ENCODE data around the gene CNTFR.
A peak's percentile ranks its signal among the peaks of the same experiment; 100 is the strongest.

Gene CNTFR

GRCh38 chr9:34590381-34591247 lies 1.1 kb upstream of the CNTFR start:
- DNase-seq (ENCODE audit: low spot score) = peak; percentile 77

- no peak for DNase-seq (ENCODE audit: low spot score)
Measured at GRCh38 chr9:34588671-34589635, 571 bp downstream of the CNTFR start.

- no peak for DNase-seq (ENCODE audit: low spot score)
Measured at GRCh38 chr9:34587271-34587670, 2.3 kb downstream of the CNTFR start.

DNA sequence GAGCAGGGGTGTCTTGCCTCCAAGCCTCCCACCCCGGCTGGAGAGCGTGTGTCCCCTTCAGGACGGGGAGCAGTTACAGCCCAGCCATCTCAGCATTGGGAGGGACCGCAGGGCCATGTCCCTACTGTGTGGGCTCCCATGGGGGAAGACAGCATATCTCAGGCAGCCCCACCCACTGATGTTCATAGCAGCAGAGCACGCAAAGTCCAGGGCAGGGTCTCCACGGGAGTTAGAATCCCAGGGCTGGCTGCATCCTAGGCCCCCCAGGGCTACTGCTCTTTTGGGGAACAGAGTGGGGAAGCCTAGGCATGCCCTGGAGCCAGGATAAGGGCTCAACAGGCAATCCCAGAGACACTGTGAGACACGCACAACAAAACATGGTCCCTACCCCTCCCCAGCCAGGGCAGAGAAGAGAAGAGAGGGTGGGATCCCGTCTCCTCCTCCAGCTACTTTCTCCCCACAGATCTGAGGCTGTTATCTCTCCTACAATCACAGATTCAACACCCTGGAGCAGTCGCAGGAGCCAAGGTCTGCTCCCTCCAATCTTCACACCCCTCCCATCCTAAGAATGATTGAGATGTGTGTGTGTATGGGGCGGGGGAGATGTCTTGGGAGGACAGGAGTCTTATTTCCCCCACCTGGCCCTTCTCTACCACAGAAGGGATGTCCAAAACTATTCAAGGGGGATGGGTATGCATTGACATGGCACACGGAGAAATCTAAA lies 3.4 kb downstream of the CNTFR start:
- no peak for DNase-seq (ENCODE audit: low spot score)

- DNase-seq (ENCODE audit: low spot score) = no peak
Measured at GRCh38 chr9:34584970-34585369, 4.6 kb downstream of the CNTFR start.

- DNase-seq (ENCODE audit: low spot score) = no peak
Measured at GRCh38 chr9:34582787-34583186, 6.7 kb downstream of the CNTFR start.

- DNase-seq (ENCODE audit: low spot score) = no peak
Measured at GRCh38 chr9:34581318-34581717, 8.2 kb downstream of the CNTFR start.

GRCh38 chr9:34580358-34580757 lies 9.2 kb downstream of the CNTFR start:
- DNase-seq (ENCODE audit: low spot score) = peak; percentile 89

DNA sequence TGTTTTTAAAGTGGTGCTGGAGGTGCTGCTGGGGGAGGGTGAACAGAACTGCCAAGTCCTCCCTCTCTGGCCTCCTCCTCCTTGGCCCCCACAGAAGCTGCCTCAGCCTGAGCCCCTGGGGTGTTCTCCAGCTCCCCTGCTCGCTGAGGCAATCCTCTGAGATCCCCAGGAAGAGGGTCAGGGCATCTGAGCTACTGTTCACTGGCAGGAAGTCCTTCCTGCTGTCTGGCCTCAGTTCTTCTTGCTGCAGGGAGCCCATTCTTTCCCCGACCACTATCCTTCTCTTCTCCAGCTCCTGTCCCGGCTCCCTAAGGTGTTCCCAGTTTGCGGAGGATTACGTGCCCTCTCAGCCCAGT lies 9.7 kb downstream of the CNTFR start:
- no peak for DNase-seq (ENCODE audit: low spot score)

DNA sequence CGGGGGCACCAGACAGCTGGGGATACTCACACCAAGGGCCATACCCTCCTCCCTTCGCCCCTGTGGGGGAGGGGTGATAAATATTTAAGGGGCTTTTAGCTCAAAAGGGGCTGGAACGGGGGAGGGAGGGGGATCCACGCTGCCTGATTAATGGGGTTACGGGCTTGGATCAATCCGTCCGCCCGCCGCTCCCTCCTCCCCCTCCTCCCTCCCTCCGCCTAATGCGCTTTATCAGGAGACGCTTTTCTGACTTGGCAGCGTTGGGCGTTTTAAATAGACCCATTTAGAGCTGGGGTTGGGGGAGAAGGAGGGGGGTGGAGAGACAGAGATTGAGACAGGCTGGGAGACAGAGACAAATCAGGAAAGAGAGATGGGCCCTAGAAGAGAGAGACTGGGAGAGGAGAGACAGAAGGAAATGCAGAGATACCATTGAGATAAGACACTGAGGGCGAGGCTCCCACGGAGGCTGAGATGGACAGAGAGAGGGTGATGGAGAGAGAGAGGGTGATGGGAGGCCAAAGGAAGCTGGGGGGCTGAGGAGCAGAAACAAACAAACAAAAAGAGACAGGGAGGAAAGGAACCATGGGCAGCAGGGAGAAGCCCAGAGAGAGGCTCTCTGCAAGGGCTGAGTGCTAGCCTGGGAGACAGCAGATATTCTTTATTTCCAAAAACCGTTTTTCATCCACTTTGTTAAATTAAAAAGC lies 10.3 kb downstream of the CNTFR start:
- DNase-seq (ENCODE audit: low spot score) = peak; percentile 83

GRCh38 chr9:34578241-34579103 lies 11.1 kb downstream of the CNTFR start:
- peak; percentile 83 for DNase-seq (ENCODE audit: low spot score)

DNA sequence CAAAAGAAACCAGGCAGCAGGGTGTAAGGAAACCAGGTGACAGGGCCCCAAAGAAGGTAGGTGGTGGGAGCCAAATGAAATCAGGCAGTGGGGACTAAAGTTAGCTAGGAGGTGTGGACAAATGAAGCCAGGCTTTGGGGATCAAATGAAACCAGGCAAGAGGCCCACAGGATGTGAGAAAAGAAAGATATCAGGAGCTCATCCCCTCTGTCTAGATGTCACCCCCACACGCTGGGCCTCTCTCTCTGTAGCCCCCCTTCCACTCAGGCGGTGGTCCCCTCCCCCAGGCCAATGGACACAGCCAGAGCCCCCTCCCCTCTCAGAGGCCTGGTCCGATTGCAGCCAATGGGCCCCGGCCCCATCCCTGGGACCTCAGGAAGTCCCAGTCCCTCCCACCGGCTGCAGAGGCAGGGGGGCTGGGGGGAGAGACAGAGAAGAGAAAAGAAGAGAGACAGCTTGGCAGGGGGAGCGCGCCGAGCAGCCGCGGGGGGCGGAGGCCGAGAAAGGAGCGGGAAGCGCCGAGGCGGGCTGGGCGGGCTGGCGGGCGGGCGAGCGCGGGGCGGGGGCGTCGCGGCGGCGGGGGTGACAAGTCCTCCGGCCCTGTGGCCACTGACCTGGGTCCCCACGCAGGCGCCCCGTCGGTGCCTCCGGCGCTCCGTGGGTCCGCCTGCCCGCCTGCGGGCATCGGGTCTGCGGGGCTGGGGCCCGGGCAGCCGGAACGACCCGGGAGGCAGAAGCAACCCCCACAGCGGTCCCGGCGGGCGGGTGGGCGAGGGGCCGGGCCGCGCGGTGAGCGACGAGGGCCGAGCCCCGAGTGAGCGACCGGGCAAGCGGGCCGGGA lies 11.9 kb downstream of the CNTFR start:
- peak; percentile 85 for DNase-seq (ENCODE audit: low spot score)

DNA sequence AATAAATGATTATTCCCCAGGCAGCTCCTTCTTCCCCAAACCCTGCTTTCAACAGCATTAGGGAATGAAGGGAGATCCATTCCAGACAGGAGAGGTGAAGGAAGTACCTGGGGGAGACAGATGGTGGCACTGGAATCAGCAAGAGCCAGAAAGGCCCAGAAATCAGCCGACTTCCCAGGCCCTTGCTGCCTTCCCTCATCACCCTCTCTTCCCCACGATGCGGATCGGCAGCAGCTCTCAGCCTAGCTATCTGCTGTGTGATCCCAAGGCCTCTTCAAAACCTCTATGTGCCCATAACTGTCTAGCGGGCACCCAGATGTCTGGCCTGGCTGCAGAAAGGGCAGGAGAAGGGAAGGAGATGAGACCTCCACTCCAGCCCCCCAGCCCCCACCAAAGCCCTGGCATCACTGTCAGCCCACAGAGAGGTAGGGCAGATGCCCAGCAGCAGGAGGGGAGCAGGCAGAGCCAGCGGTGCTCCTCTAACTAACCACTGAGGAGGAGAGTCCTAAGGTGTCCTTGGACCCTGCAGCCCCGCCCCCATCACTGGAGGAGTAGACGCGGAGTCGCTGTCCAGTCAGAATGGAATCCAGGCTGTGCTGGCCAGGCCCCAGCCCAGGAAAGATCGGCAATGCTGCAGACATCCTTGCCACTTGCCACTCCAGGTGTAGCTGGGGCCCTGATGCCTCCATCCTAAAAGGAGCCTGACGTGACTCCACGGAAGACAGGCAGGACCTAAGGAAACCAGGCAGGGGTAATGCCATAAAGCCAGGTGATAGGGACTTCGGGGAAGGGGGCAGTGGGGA lies 12.7 kb downstream of the CNTFR start:
- peak; percentile 75 for DNase-seq (ENCODE audit: low spot score)

DNA sequence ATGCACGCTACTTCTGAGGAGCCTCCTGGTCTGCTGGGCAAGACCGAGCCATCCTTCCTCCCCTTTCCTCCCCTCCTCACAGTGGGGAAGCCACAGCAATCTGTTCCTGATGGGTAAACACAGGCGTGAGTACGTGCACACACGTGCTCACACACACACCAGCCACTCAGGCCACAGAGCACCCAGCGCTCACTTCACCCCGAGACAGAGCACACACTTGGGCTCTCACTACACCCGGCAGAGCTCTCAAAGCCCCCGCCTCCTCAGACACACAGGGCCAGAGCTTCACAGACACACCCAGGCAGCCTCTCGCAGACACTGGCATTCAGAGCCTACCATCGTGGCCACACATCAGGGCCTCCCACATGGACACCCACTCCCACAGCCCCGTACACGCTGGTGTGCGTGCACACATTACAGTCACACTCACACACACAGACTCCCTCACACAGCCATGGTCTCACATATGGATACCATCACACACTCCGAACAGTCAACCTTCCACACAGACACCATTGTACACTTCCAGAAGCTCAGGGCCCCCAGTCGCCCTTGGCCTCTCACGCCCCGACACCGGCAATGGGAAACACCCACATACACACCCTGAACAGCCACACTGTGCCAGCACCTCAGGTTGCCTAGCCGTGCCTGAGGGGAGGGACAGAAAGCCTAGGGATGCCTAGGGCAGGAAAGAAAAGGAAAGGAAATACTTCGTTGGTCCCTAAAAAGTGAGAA lies 13.5 kb downstream of the CNTFR start:
- DNase-seq (ENCODE audit: low spot score) = no peak

- no peak for DNase-seq (ENCODE audit: low spot score)
Measured at GRCh38 chr9:34575241-34575640, 14.3 kb downstream of the CNTFR start.

DNA sequence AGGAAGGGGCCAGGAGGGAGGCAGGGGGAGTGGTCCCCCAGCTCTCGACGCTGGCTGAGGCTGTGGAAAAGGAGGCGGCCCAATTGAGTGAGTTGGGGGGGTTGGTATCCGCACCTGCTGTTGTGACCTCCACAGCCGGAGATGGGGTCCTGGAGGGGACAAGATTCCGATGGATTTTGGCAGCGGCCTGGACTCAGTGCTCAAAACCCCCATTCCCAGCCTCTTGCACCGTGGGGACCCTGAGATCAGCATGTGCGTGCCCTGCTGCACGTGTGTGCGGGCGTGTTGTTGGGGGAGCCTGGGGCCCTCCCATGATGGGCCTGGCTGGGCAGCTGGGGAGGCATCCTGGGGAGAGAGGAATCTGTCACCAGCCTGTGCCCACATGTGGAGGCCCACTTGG lies 15.0 kb downstream of the CNTFR start:
- DNase-seq (ENCODE audit: low spot score) = no peak

DNA sequence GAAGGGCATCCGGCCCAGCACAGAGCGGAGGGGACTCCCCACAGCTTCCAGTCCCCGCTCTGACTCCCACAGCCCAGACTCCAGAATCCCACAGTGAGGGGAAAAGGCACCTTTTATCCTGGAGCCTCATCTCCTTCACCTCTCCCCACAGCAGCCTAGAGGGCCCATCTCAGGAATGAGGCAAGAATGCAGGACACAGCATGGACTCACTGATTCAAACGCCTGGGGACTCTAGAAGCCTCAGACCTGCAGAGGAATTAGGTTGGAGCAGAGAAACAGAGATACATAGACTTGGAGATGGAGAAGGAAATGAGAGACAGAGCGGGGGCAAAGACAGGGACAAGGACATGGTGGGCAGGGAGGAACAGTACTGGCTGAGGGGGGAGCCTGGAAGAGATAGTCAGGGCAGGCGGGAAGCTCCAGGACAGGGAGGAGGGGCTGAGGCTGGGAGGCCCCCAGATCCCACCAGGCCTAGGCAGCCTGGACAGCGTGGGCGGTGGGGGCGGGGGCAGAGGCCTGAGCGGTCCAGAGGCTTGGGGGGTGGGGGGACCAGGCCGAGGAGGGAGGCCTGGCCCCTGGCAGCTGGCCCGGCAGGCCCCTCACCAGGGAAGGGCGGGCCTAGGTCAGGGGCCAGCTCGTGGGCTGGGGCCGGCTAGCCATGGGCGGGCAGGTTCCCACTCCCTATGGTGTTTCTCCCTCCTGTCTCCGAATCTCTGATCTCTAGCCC lies 15.8 kb downstream of the CNTFR start:
- DNase-seq (ENCODE audit: low spot score) = no peak

GRCh38 chr9:34572628-34573027 lies 16.9 kb downstream of the CNTFR start:
- DNase-seq (ENCODE audit: low spot score) = no peak
